ENCODE measurements around the gene COL9A2. TPM values are rescaled to one million over a fixed set of nuclear protein-coding genes. Genes with fewer than 3 reads are reported as not detected.
"Not testable (repeated sequence)": the region's sequence is repeated elsewhere in the genome, so short reads cannot be mapped to it uniquely, and the experiment has no call there.

The COL9A2 gene
- total and polyA plus RNA-seq, 9 donors, result 0.30 to 5.7 (median 1.7) TPM

- no peak for DNase-seq
- no peak overlapping the region for H3K27ac ChIP-seq
- no peak for TF ChIP-seq EP300 (IDR thresholded peaks at IDR 0.05)
- TF ChIP-seq, protein P1, sequence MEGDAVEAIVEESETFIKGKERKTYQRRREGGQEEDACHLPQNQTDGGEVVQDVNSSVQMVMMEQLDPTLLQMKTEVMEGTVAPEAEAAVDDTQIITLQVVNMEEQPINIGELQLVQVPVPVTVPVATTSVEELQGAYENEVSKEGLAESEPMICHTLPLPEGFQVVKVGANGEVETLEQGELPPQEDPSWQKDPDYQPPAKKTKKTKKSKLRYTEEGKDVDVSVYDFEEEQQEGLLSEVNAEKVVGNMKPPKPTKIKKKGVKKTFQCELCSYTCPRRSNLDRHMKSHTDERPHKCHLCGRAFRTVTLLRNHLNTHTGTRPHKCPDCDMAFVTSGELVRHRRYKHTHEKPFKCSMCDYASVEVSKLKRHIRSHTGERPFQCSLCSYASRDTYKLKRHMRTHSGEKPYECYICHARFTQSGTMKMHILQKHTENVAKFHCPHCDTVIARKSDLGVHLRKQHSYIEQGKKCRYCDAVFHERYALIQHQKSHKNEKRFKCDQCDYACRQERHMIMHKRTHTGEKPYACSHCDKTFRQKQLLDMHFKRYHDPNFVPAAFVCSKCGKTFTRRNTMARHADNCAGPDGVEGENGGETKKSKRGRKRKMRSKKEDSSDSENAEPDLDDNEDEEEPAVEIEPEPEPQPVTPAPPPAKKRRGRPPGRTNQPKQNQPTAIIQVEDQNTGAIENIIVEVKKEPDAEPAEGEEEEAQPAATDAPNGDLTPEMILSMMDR (IDR thresholded peaks at IDR 0.05), result no peak
- no peak for TF ChIP-seq POLR2A (IDR thresholded peaks at IDR 0.05)
- no peaks in the 10 kb centered on the region for H3K36me3 ChIP-seq
- H3K4me3 ChIP-seq, result no peak overlapping the region
- H3K4me1 ChIP-seq (ENCODE audit: insufficient read depth), result no peaks in the 10 kb centered on the region
- no peaks in the 10 kb centered on the region for H3K27me3 ChIP-seq
- intact Hi-C loops (cut with DNase I), result no loop called here
- WGBS, 3 donors, result 72 to 82% (median 77%) methylated on average over 2 of the region's 2 CpGs
- no peaks in the 10 kb centered on the region for H3K9me3 ChIP-seq
These were observed 34.0 kb upstream of the COL9A2 start for GRCh38 chr1:40351124-40351523.

- TF ChIP-seq EP300 (IDR thresholded peaks at IDR 0.05) (no peak), POLR2A (IDR thresholded peaks at IDR 0.05) (no peak)
- TF ChIP-seq, protein P1 (IDR thresholded peaks at IDR 0.05), result no peak
- H3K36me3 ChIP-seq, result no peaks in the 10 kb centered on the region
- H3K9me3 ChIP-seq, result no peaks in the 10 kb centered on the region
- H3K27ac ChIP-seq, result no peak overlapping the region
- no peaks in the 10 kb centered on the region for H3K27me3 ChIP-seq
- no peak overlapping the region for H3K4me3 ChIP-seq
- intact Hi-C loops (cut with DNase I), result no loop called here
- H3K4me1 ChIP-seq (ENCODE audit: insufficient read depth), result no peaks in the 10 kb centered on the region
- no peak for DNase-seq
- WGBS, 3 donors, result 82 to 93% (median 89%) methylated on average over 2 of the region's 2 CpGs
These were observed 33.3 kb upstream of the COL9A2 start for GRCh38 chr1:40350391-40350790.

DNA sequence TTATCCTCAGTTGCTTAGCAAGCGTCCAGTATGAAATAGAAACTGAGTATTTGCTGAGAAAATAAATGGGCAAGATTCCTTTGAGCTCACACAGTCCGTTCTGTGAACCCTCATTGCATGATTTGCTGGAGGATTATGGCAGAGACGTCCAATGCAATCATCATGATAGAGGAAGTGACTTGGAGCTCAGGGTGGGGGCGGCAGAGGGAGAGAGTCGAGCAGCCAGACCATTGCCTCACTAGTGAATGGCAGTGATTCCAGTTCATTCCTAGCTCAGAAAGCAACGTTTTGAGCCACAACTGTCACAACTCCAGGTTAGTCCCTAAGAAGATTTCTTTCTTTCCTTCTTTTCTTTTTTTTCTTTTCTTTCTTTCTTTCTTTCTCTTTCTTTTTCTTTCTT is 27.5 kb upstream of the COL9A2 start:
- intact Hi-C loops (cut with DNase I), result loop anchor here in 1 of 4 donors (10.0 kb wide), 1 partner anchor 60 kb away; no protein-coding TSS in a partner anchor
- no peaks in the 10 kb centered on the region for H3K27me3 ChIP-seq
- TF ChIP-seq, protein P1 (IDR thresholded peaks at IDR 0.05), result no peak
- TF ChIP-seq POLR2A (IDR thresholded peaks at IDR 0.05) (no peak), EP300 (IDR thresholded peaks at IDR 0.05) (no peak)
- no peak overlapping the region for H3K27ac ChIP-seq
- WGBS, 3 donors, result 16 to 23% (median 20%) methylated on average over 6 of the region's 6 CpGs
- H3K4me3 ChIP-seq, result no peak overlapping the region
- no peaks in the 10 kb centered on the region for H3K9me3 ChIP-seq
- no peaks in the 10 kb centered on the region for H3K36me3 ChIP-seq
- no peaks in the 10 kb centered on the region for H3K4me1 ChIP-seq (ENCODE audit: insufficient read depth)
- no peak for DNase-seq

DNA sequence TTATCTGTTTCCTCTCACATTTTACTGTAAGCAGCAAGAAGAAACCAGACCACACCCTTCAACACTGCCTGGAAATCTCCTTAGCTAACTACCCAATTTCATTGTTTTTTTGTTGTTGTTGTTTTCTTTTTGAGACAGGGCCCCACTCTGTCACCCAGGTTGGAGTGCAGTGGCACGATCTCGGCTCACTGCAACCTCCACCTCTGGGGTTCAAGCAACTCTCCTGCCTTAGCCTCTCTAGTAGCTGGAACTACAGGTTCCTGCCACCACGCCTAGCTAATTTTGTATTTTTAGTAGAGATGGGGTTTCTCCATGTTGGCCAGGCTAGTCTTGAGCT is 25.3 kb upstream of the COL9A2 start:
- H3K36me3 ChIP-seq; H3K4me3 ChIP-seq; H3K4me1 ChIP-seq (ENCODE audit: insufficient read depth); H3K27me3 ChIP-seq; H3K9me3 ChIP-seq; H3K27ac ChIP-seq; DNase-seq: not testable (repeated sequence)
- intact Hi-C loops (cut with DNase I), result loop anchor here in 1 of 4 donors (10.0 kb wide), 1 partner anchor 62 kb away; no protein-coding TSS in a partner anchor
- WGBS, 3 donors, result 94 to 97% (median 95%) methylated on average over 3 of the region's 3 CpGs

DNA sequence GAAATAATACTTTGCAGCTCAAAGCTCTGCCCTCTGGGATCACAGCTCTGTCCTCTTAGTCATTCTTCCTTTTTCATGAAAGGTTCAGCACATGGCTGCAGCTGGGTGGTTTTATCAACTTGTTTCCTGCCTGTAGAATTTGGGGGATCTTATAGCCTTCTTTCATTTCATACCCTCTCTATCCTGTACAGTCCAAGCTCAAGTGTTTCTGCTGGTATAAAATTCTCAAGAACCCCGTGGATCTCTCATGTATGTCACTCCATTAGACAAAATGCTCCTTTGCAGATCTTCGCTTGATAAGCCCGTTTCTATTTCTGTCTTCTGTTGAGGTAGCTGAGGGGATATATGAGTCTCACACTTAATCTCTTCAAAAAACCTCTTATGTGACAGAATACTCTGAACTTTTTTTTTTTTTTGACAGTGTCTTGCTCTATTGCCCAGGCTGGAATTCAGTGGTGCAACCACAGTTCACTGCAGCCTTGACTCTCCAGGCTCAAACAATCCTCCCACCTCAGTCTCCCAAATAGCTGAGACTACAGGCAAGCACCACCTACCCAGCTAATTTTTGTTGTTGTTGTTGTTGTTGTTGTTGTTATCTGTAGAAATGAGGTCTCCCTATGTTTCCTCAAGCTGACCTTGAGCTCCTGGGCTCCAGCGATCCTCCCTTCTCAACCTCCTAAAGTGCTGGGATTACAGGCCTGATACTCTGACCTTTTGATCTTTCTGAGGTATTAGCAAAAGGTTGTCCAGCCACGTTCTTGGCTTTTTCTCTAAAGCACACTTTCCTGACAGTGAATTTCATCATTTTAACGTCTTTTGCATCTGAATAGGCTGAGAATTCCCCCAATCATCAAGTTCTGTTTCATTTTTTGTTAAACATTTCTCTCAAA is 24.6 kb upstream of the COL9A2 start:
- Histone ChIP-seq H3K4me3 (no peak overlapping the region), H3K27ac (no peak overlapping the region), H3K36me3 (no peaks in the 10 kb centered on the region), H3K4me1 (ENCODE audit: insufficient read depth) (no peaks in the 10 kb centered on the region), H3K9me3 (no peaks in the 10 kb centered on the region), H3K27me3 (no peaks in the 10 kb centered on the region)
- intact Hi-C loops (cut with DNase I), result loop anchor here in 1 of 4 donors (10.0 kb wide), 1 partner anchor 63 kb away; no protein-coding TSS in a partner anchor
- WGBS, 3 donors, result 58 to 66% (median 64%) methylated on average over 6 of the region's 6 CpGs
- TF ChIP-seq, protein P1 (IDR thresholded peaks at IDR 0.05), result no peak
- TF ChIP-seq POLR2A (IDR thresholded peaks at IDR 0.05) (no peak), EP300 (IDR thresholded peaks at IDR 0.05) (no peak)
- no peak for DNase-seq
